ENCODE measurements around the gene PSMG4. TPM values are rescaled to one million over a fixed set of nuclear protein-coding genes. Genes with fewer than 3 reads are reported as not detected.

PSMG4 gene
- total RNA-seq, 1 donor from 2014 or later = 23.9 TPM

- no peaks in the 10 kb centered on the region for H3K9me3 ChIP-seq
- no peaks in the 10 kb centered on the region for H3K27me3 ChIP-seq
- TF ChIP-seq, protein P1, sequence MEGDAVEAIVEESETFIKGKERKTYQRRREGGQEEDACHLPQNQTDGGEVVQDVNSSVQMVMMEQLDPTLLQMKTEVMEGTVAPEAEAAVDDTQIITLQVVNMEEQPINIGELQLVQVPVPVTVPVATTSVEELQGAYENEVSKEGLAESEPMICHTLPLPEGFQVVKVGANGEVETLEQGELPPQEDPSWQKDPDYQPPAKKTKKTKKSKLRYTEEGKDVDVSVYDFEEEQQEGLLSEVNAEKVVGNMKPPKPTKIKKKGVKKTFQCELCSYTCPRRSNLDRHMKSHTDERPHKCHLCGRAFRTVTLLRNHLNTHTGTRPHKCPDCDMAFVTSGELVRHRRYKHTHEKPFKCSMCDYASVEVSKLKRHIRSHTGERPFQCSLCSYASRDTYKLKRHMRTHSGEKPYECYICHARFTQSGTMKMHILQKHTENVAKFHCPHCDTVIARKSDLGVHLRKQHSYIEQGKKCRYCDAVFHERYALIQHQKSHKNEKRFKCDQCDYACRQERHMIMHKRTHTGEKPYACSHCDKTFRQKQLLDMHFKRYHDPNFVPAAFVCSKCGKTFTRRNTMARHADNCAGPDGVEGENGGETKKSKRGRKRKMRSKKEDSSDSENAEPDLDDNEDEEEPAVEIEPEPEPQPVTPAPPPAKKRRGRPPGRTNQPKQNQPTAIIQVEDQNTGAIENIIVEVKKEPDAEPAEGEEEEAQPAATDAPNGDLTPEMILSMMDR (IDR thresholded peaks at IDR 0.05) = no peak
- peak overlapping the region in 1 of 2 donors; percentile 55 for H3K27ac ChIP-seq
- peak; percentile 6 to 61 for DNase-seq (ENCODE audit: low spot score in 2 of 2)
- no peaks in the 10 kb centered on the region for H3K36me3 ChIP-seq
- intact Hi-C loops (cut with DNase I) = loop anchor here (5.0 kb wide), 2 partner anchors 131 to 176 kb away; partner anchors contain the start of gene SLC22A23
- no peak overlapping the region for H3K4me3 ChIP-seq
- peaks cover 10 to 15% of the 10 kb centered on the region in 2 donors for H3K4me1 ChIP-seq
Measured at GRCh38 chr6:3280866-3281465, 22.2 kb downstream of the PSMG4 start.

GRCh38 chr6:3281631-3282475, 23.1 kb downstream of the PSMG4 start:
- Histone ChIP-seq H3K4me1 (peaks cover 10 to 15% of the 10 kb centered on the region in 2 donors), H3K4me3 (no peak overlapping the region), H3K27ac (peak overlapping the region; percentile 43 to 55), H3K27me3 (no peaks in the 10 kb centered on the region), H3K9me3 (no peaks in the 10 kb centered on the region), H3K36me3 (no peaks in the 10 kb centered on the region)
- peak in 1 of 2 donors; percentile 68 for DNase-seq (ENCODE audit: low spot score in 2 of 2)
- intact Hi-C loops (cut with DNase I) = loop anchor here (5.0 kb wide), 2 partner anchors 130 to 175 kb away; partner anchors contain the start of gene SLC22A23
- TF ChIP-seq, protein P1 (IDR thresholded peaks at IDR 0.05) = no peak

DNA sequence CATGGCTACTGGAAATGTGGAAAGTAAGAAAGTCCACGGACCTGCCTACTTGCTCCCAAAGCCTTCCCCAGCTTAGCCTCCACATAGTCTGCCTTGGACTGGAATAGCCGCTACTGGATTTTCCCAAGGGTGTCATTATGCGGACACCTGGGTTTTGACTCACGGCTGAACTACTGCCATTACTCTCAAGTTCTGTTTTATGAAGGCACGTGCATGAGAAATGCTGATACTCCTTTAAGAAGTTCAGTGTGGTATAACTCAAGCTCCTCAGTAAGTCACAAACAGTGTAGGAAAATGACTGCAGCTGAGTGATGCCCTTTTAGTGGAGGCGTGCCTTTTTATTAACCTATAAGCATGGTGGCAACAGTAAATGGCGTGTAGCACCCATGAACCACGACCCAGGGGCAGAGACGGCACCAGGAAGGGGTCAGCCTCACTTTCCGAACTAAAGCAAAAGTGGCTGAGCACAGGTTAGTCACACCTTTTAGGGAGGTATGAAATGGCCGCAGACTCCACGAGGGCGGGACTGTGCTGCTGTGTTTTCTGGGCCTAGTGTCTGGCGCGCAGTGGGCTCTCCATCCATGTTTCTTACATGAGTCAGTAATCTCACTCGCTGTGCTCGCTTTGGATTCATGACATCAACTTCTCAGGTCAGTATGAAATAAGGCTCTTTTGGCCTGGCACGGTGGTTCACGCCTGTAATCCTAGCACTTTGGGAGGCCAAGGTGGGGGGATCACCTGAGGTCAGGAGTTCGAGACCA, 23.9 kb downstream of the PSMG4 start:
- peak in 1 of 2 donors; percentile 56 for DNase-seq (ENCODE audit: low spot score in 2 of 2)
- Histone ChIP-seq H3K4me3 (no peak overlapping the region), H3K27ac (peak overlapping the region; percentile 43 to 55), H3K27me3 (no peaks in the 10 kb centered on the region), H3K4me1 (peaks cover 10 to 15% of the 10 kb centered on the region in 2 donors), H3K36me3 (no peaks in the 10 kb centered on the region), H3K9me3 (no peaks in the 10 kb centered on the region)
- TF ChIP-seq, protein P1 (IDR thresholded peaks at IDR 0.05) = no peak
- intact Hi-C loops (cut with DNase I) = loop anchor here (5.0 kb wide), 2 partner anchors 130 to 175 kb away; partner anchors contain the start of gene SLC22A23

GRCh38 chr6:3283241-3283640, 24.5 kb downstream of the PSMG4 start:
- DNase-seq (ENCODE audit: low spot score in 2 of 2) = peak in 1 of 2 donors; percentile 51
- intact Hi-C loops (cut with DNase I) = loop anchor here (5.0 kb wide), 2 partner anchors 129 to 174 kb away; partner anchors contain the start of gene SLC22A23
- H3K9me3 ChIP-seq = no peaks in the 10 kb centered on the region
- H3K4me3 ChIP-seq = no peak overlapping the region
- peaks cover 10 to 15% of the 10 kb centered on the region in 2 donors for H3K4me1 ChIP-seq
- no peaks in the 10 kb centered on the region for H3K27me3 ChIP-seq
- TF ChIP-seq, protein P1 (IDR thresholded peaks at IDR 0.05) = no peak
- H3K36me3 ChIP-seq = no peaks in the 10 kb centered on the region
- peak overlapping the region in 1 of 2 donors; percentile 55 for H3K27ac ChIP-seq
